ENCODE measurements around the gene TMEM221.

The TMEM221 gene

GRCh38 chr19:17418710-17419109 is 29.8 kb downstream of the TMEM221 start:
- peak overlapping the region; percentile 91 for H3K4me2 ChIP-seq (ENCODE audit: low read length)
- H3K4me3 ChIP-seq (ENCODE audit: low read length) = peak overlapping the region; percentile 85
- no peaks in the 10 kb centered on the region for H4K20me1 ChIP-seq (ENCODE audit: insufficient read depth, low read length)
- no peak overlapping the region for H3K27ac ChIP-seq (ENCODE audit: low read length)
- peak overlapping the region; percentile 88 for H3K9ac ChIP-seq (ENCODE audit: low read length)
- H2AFZ ChIP-seq (ENCODE audit: low read depth, low read length) = no peak overlapping the region
- TF ChIP-seq EZH2phosphoT487 (IDR thresholded peaks at IDR 0.05; ENCODE audit: low read depth) (no peak), CTCF (IDR thresholded peaks at IDR 0.05; ENCODE audit: low read depth, low read length) (no peak)
- H3K9me3 ChIP-seq (ENCODE audit: insufficient read depth, low read length) = no peaks in the 10 kb centered on the region
- no peaks in the 10 kb centered on the region for H3K79me2 ChIP-seq (ENCODE audit: low read length)
- peaks cover 1% of the 10 kb centered on the region for H3K36me3 ChIP-seq (replicated peaks; ENCODE audit: low read depth, low read length)
- H3K4me1 ChIP-seq (ENCODE audit: low read length) = peaks cover 12% of the 10 kb centered on the region
- no peaks in the 10 kb centered on the region for H3K27me3 ChIP-seq (ENCODE audit: low read depth, low read length)

GRCh38 chr19:17415121-17415520 is 33.3 kb downstream of the TMEM221 start:
- no peak for TF ChIP-seq EZH2phosphoT487 (IDR thresholded peaks at IDR 0.05; ENCODE audit: low read depth)
- TF ChIP-seq CTCF (IDR thresholded peaks at IDR 0.05; ENCODE audit: low read depth, low read length) = no peak
- H2AFZ ChIP-seq (ENCODE audit: low read depth, low read length) = no peak overlapping the region
- no peak overlapping the region for H3K4me3 ChIP-seq (ENCODE audit: low read length)
- no peaks in the 10 kb centered on the region for H3K79me2 ChIP-seq (ENCODE audit: low read length)
- H4K20me1 ChIP-seq (ENCODE audit: insufficient read depth, low read length) = no peaks in the 10 kb centered on the region
- no peaks in the 10 kb centered on the region for H3K9me3 ChIP-seq (ENCODE audit: insufficient read depth, low read length)
- peaks cover 5% of the 10 kb centered on the region; the same call in 1 of the 2 replicates for H3K4me1 ChIP-seq (ENCODE audit: low read length)
- H3K4me2 ChIP-seq (ENCODE audit: low read length) = no peak overlapping the region
- H3K27ac ChIP-seq (ENCODE audit: low read length) = no peak overlapping the region
- H3K9ac ChIP-seq (ENCODE audit: low read length) = no peak overlapping the region
- peaks cover 5% of the 10 kb centered on the region for H3K36me3 ChIP-seq (replicated peaks; ENCODE audit: low read depth, low read length)
- no peaks in the 10 kb centered on the region for H3K27me3 ChIP-seq (ENCODE audit: low read depth, low read length)

- Histone ChIP-seq H3K27ac (ENCODE audit: low read length) (no peak overlapping the region), H3K4me3 (ENCODE audit: low read length) (no peak overlapping the region), H3K9ac (ENCODE audit: low read length) (no peak overlapping the region), H2AFZ (ENCODE audit: low read depth, low read length) (no peak overlapping the region), H3K36me3 (replicated peaks; ENCODE audit: low read depth, low read length) (peaks cover 5% of the 10 kb centered on the region), H3K9me3 (ENCODE audit: insufficient read depth, low read length) (no peaks in the 10 kb centered on the region), H4K20me1 (ENCODE audit: insufficient read depth, low read length) (no peaks in the 10 kb centered on the region), H3K4me2 (ENCODE audit: low read length) (no peak overlapping the region), H3K79me2 (ENCODE audit: low read length) (no peaks in the 10 kb centered on the region), H3K4me1 (ENCODE audit: low read length) (peaks cover 4% of the 10 kb centered on the region; the same call in 1 of the 2 replicates), H3K27me3 (ENCODE audit: low read depth, low read length) (no peaks in the 10 kb centered on the region)
- no peak for TF ChIP-seq EZH2phosphoT487 (IDR thresholded peaks at IDR 0.05; ENCODE audit: low read depth)
- TF ChIP-seq CTCF (IDR thresholded peaks at IDR 0.05; ENCODE audit: low read depth, low read length) = no peak
Observed at GRCh38 chr19:17414097-17414496, 34.4 kb downstream of the TMEM221 start.

- no peak overlapping the region for H2AFZ ChIP-seq (ENCODE audit: low read depth, low read length)
- H3K4me2 ChIP-seq (ENCODE audit: low read length) = no peak overlapping the region
- H3K36me3 ChIP-seq (replicated peaks; ENCODE audit: low read depth, low read length) = peaks cover 5% of the 10 kb centered on the region
- H3K9ac ChIP-seq (ENCODE audit: low read length) = no peak overlapping the region
- H3K27me3 ChIP-seq (ENCODE audit: low read depth, low read length) = no peaks in the 10 kb centered on the region
- no peak overlapping the region for H3K4me3 ChIP-seq (ENCODE audit: low read length)
- H4K20me1 ChIP-seq (ENCODE audit: insufficient read depth, low read length) = no peaks in the 10 kb centered on the region
- no peaks in the 10 kb centered on the region for H3K9me3 ChIP-seq (ENCODE audit: insufficient read depth, low read length)
- H3K79me2 ChIP-seq (ENCODE audit: low read length) = peaks cover 4% of the 10 kb centered on the region
- H3K27ac ChIP-seq (ENCODE audit: low read length) = no peak overlapping the region
- H3K4me1 ChIP-seq (ENCODE audit: low read length) = peaks cover 3% of the 10 kb centered on the region
- TF ChIP-seq CTCF (IDR thresholded peaks at IDR 0.05; ENCODE audit: low read depth, low read length) (no peak), EZH2phosphoT487 (IDR thresholded peaks at IDR 0.05; ENCODE audit: low read depth) (no peak)
Observed at GRCh38 chr19:17411801-17412200, 36.7 kb downstream of the TMEM221 start.

Data from OCI-LY3 (cell line).